Esophagus squamous epithelium (tissue), 4 donors: ENCODE data around the gene CSAD.

ENCODE experiments used
- POLR2A ChIP-seq, 4 donors: fragments of 450-650 bp; IDR thresholded peaks; one replicate each; pipeline ENCODE4 v1.6.1; 2017; ENCODE audit warnings: antibody characterized with exemption in 4 of 4, mild to moderate bottlenecking in 4 of 4, moderate library complexity in 3 of 4
- TF ChIP-seq, protein P1 (sequence below), 6 experiments: fragments of 450-650 bp in 4 of 6; fragments of 200-600 bp in 2 of 6; sonication (generic) in 2 of 6; IDR thresholded peaks; one replicate each; pipeline ENCODE4 v1.5.1; 2016 to 2019; ENCODE audit warnings: antibody characterized with exemption in 6 of 6, mild to moderate bottlenecking in 4 of 6, moderate library complexity in 4 of 6

DNA sequence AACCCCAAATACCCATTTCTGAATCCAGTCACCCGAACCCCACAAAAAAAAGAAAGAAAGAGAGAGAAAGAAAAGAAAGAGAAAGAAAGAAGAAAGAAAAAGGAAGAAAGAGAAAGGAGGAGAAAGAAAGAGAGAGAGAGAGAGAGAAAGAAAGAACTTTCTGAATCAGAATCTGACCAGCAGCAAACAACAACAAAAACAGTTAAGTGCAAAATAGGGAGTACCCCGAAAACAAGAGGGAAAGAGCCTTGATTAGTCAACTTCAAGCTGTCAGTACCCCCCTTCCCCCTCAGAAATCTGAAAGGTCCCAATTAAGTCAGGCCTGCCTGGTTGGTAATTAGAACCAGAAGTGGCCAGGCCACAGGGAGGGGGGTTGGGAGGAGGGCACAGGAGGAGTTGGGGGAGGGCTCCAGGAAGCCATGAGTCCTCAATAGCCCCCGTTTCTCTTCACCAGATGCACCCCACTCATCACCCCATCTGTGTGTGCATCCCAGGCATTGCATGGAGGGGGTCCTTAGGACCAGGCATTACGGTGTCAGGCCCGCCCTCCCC, 41.5 kb upstream of the CSAD start:
- TF ChIP-seq, protein P1, sequence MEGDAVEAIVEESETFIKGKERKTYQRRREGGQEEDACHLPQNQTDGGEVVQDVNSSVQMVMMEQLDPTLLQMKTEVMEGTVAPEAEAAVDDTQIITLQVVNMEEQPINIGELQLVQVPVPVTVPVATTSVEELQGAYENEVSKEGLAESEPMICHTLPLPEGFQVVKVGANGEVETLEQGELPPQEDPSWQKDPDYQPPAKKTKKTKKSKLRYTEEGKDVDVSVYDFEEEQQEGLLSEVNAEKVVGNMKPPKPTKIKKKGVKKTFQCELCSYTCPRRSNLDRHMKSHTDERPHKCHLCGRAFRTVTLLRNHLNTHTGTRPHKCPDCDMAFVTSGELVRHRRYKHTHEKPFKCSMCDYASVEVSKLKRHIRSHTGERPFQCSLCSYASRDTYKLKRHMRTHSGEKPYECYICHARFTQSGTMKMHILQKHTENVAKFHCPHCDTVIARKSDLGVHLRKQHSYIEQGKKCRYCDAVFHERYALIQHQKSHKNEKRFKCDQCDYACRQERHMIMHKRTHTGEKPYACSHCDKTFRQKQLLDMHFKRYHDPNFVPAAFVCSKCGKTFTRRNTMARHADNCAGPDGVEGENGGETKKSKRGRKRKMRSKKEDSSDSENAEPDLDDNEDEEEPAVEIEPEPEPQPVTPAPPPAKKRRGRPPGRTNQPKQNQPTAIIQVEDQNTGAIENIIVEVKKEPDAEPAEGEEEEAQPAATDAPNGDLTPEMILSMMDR (IDR thresholded peaks at IDR 0.05), result no peak
- TF ChIP-seq POLR2A (IDR thresholded peaks at IDR 0.05), result no peak
